Right lung (tissue), 10 donors: ENCODE data around the gene NECAB2. TPM values are rescaled to one million over a fixed set of nuclear protein-coding genes. Genes with fewer than 3 reads are reported as not detected.

ENCODE experiments used
- DNase-seq, 2 donors: peaks; one replicate each; pipeline ENCODE4 v3.0.0-alpha.2; 2013
- long read RNA-seq, 8 donors: transcript quantifications; one replicate each; lab custom pipeline, GENCODE V29; 2026
- polyA plus RNA-seq, 5 donors: library from polyadenylated mRNA; unstranded; fragments of 120-200 nt; gene quantifications; one replicate each; pipeline versions ENCODE4 v1.2.1 to v1.2.3, GENCODE V29; 2013; ENCODE audit warnings: inconsistent platforms in 1 of 5, low replicate concordance in 1 of 5; ENCODE audit not compliant: insufficient read length in 5 of 5, insufficient read depth in 1 of 5

Gene NECAB2
- polyA plus RNA-seq: under 1 TPM; 0.29 to 0.69 (median 0.54) TPM
- long read RNA-seq, donor 1: 0 reads
- long read RNA-seq, donor 2: 0 reads
- long read RNA-seq, donor 3: 0 reads
- long read RNA-seq, donor 4: 0 reads
- long read RNA-seq, donor 5: 0 reads
- long read RNA-seq, donor 6: 0 reads
- long read RNA-seq, donor 7, partial matches to known transcripts: 0 of 1 reads
- long read RNA-seq, donor 7, other reads (novel, unspliced or antisense): 0 of 1 reads
- long read RNA-seq, donor 8: 0 reads

GRCh38 chr16:83967838-83968305 is at the start of gene NECAB2:
TSS of gene NECAB2 (plus strand) at chr16:83968244. CDS start at chr16:83968649, 405 bp downstream.
- DNase-seq: peak; percentile 12 to 19

GRCh38 chr16:83920894-83921491 is 47.1 kb upstream of the NECAB2 start:
- DNase-seq: no peak

GRCh38 chr16:83923581-83924365 is 44.3 kb upstream of the NECAB2 start:
- no peak for DNase-seq

DNA sequence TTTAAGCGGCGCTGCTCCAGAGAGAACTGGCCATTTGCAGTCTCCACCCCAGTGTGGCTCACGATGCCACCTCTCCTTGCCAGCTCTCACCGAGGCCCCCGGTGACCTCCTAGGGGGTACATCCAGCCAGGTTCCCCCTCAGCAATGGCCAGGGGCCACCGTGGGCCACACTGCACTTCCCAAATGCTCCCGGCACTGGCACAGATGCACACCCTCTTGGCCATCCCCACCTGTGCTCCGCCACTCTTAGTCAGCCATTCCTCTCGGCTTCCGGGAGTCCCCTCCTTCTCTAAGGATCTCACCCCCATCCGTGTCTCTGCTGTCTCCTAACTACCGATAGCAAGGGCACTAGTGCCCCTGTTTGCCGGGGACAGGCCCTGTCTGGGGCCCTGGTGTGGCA is 43.4 kb upstream of the NECAB2 start:
- no peak for DNase-seq

- no peak for DNase-seq
These were observed 42.7 kb upstream of the NECAB2 start for GRCh38 chr16:83925095-83925905.

- no peak for DNase-seq
These were observed 41.9 kb upstream of the NECAB2 start for GRCh38 chr16:83925957-83926725.

GRCh38 chr16:83926726-83927397 is 41.2 kb upstream of the NECAB2 start:
- DNase-seq: peak; percentile 45 to 54

DNA sequence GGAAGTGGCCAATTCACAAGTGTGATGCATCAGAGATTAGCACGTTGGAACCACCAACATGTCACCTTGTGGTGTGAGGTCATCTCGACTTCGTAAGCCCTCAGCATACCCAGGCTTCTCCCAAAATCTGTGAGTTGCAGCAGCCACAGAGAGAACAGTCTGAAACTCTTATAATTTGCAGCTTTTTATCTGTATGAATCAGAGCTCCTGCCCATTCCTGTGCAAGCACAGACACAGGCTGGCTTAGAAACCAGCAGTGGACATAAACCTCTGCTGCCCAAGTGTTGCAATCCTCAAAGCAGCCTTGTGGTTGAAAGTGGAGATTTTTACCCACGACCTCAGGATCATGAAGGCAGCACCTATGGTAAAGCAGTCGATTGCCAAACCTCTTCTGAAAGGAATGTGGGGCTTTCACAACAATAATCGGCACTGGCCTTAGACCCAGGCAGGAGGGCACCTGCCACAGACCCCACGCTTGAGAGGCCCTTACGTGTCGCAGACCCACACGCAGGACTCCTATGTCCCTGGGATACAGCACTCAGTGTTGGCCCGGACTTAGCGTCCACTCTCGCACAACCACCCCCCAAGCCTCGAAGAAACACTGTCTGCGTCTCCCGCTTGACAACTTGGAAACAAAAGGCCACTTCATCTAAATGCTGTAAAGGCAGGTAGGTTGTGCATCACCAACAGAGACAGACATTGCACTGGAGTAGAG is 39.5 kb upstream of the NECAB2 start:
- DNase-seq: no peak

DNA sequence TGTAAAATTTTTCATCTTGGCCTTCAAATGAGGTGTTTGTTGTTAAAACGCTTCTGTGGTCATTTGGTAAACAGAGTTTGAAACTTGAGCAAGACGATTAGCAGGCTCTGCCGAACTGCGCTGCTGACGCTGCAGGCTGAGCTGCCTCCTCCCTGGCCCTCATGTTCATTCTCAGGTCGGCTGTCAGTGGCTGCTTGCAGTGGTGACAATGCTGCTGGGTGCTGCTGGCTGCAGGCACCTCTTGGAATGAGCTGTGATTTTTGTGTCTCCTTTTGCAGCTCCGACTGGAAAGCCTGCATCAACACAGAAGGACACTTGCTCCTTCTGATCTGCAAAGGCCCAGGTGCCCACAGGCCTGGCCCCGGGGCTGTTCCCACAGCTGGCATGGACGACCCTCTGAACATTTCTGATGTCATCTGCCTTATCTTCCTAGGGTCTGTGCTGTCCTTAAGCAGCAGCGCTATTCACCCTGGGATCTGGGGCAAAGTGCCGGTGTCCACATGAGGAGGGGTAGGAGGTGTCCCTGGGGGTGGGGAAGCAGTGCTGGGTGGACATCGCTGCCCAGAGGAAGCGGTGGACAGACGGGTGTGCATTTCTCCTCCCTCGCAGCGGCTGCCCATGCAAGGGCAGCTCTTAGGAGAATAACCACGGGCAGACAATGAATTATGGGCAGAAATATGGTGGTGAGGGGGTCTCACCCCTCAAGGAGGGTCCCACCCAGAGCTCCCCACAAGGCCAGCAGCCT is 38.1 kb upstream of the NECAB2 start:
- no peak for DNase-seq

- no peak for DNase-seq
These were observed 37.1 kb upstream of the NECAB2 start for GRCh38 chr16:83930730-83931500.

DNA sequence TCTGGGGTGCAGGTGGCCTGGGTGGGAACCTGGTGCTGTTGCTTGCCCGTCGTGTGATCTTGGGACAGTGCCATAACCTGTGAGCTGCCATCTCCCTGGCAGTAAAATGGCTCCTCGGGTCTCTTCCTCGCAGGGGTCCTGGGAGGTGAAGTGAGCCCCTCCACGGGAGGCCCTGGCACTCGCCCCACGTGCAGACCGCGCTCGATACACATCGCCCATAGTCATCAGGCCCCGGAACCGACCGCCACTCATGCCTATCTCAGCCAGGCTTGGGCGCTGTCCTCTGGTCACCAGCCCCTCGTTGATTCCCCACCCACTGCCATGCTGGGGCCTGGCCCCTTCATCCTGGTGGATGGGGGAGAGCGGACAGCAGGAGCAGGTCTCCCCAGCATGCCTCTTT is 36.5 kb upstream of the NECAB2 start:
- DNase-seq: no peak

DNA sequence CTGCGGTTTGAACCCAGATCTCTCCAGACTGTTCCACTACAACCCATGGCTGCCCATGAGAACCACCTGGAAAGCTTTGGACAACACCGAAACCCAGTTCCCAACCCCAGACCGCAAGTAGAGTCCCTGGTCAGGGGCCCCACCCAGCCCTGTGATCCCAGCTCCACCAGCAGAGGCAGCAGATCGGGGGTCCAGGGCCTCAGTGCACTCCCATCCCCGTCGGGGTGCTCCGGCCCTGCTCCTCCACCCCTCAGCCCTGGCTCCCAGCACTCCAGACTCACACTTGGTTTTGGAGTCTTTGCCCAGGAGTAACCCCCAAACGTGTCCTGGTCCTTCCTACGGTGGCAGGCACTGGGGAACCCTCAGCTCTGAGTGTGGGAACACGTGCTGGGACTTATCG is 35.7 kb upstream of the NECAB2 start:
- DNase-seq: no peak

GRCh38 chr16:83932955-83933673 is 34.9 kb upstream of the NECAB2 start:
- DNase-seq: no peak

GRCh38 chr16:83933885-83934683 is 34.0 kb upstream of the NECAB2 start:
- no peak for DNase-seq

DNA sequence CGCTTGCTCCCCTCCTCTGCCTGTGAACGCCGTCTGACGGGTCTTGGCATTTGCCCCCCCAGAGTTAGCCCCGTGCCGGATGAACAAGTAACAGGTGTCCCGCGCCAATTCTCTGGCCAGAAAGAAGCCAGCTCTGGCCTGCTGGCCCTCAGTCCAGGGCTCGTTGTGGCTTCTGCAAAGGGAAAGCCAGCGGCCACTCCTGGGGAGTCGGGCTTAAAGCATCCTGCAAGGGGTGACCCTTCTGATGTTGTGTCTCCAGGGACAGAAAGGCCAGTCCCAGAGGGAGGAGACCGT is 33.4 kb upstream of the NECAB2 start:
- DNase-seq: no peak

GRCh38 chr16:83935005-83935857 is 32.8 kb upstream of the NECAB2 start:
- no peak for DNase-seq
